NCI-H1417 (cell line): Measurements from ENCODE around the gene ABCA6.
"Not testable (repeated sequence)": the region's sequence is repeated elsewhere in the genome, so short reads cannot be mapped to it uniquely, and the experiment has no call there.

ENCODE experiments used
- DNase-seq, 3 experiments: peaks; one replicate each; lab custom pipeline; 2025; lab: John Stamatoyannopoulos, UW

The ABCA6 gene

GRCh38 chr17:69141431-69142174 lies at the start of gene ABCA6:
ABCA6 (minus strand) TSS chr17:69141895; CDS start chr17:69140703, 1,192 bp downstream.
- DNase-seq, result no peak

- DNase-seq, result no peak
These were observed 47.1 kb upstream of the ABCA6 start for GRCh38 chr17:69188796-69189195.

GRCh38 chr17:69188064-69188463 lies 46.4 kb upstream of the ABCA6 start:
- DNase-seq, result no peak

GRCh38 chr17:69187294-69187693 lies 45.6 kb upstream of the ABCA6 start:
- DNase-seq, result no peak

GRCh38 chr17:69179227-69179952 lies 37.7 kb upstream of the ABCA6 start:
- DNase-seq, result no peak

GRCh38 chr17:69176457-69176795 lies 34.7 kb upstream of the ABCA6 start:
- DNase-seq, result no peak

GRCh38 chr17:69175625-69176456 lies 34.1 kb upstream of the ABCA6 start:
- DNase-seq, result no peak

GRCh38 chr17:69175262-69175624 lies 33.5 kb upstream of the ABCA6 start:
- no peak for DNase-seq

GRCh38 chr17:69173118-69173517 lies 31.4 kb upstream of the ABCA6 start:
- no peak for DNase-seq

GRCh38 chr17:69170377-69170776 lies 28.7 kb upstream of the ABCA6 start:
- no peak for DNase-seq

GRCh38 chr17:69168642-69169041 lies 26.9 kb upstream of the ABCA6 start:
- DNase-seq, result not testable (repeated sequence)

- DNase-seq, result no peak
These were observed 25.3 kb upstream of the ABCA6 start for GRCh38 chr17:69166957-69167356.

GRCh38 chr17:69164206-69164605 lies 22.5 kb upstream of the ABCA6 start:
- DNase-seq, result no peak

GRCh38 chr17:69159418-69159817 lies 17.7 kb upstream of the ABCA6 start:
- no peak for DNase-seq

- no peak for DNase-seq
These were observed 12.6 kb upstream of the ABCA6 start for GRCh38 chr17:69154267-69154666.

GRCh38 chr17:69150333-69150732 lies 8.6 kb upstream of the ABCA6 start:
- no peak for DNase-seq

GRCh38 chr17:69147460-69147859 lies 5.8 kb upstream of the ABCA6 start:
- peak in 1 of 3 experiments; percentile 7 for DNase-seq

- no peak for DNase-seq
These were observed 2.9 kb upstream of the ABCA6 start for GRCh38 chr17:69144331-69145255.

GRCh38 chr17:69143683-69144231 lies 2.1 kb upstream of the ABCA6 start:
- no peak for DNase-seq

GRCh38 chr17:69143151-69143550 lies 1.5 kb upstream of the ABCA6 start:
- no peak for DNase-seq

- no peak for DNase-seq
These were observed 594 bp upstream of the ABCA6 start for GRCh38 chr17:69142175-69142802.
